HG02678 (cell line): Measurements from ENCODE around the gene DUOX2.
"Not testable (repeated sequence)": the region's sequence is repeated elsewhere in the genome, so short reads cannot be mapped to it uniquely, and the experiment has no call there.

Source experiments
- ATAC-seq: cut with Tn5 transposase; IDR thresholded peaks from one replicate; pipeline ENCODE4 v1.9.1; 2021; ENCODE audit warnings: mild to moderate bottlenecking, moderate library complexity; ENCODE audit not compliant: unreplicated experiment

The DUOX2 gene

DNA sequence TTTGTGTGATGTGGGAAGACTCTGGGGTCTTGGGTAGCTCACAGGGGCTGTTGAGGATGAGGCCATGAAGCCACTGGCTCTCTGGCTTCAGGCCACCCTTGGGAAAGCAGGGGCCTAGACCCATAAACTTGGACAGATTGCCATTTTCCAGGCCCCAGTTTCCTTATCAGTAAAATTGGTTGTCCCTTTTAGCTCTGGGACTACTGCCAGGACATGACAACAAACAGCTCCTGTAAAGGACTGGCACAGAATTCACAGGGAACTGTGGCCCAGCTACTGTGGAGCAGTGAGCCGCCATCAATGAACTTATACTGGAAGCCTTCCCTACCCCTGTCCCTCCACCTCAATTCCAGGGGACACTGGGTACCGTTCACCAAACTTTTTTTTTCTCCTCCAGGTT is 36.6 kb downstream of the DUOX2 start:
- ATAC-seq, result not testable (repeated sequence)

DNA sequence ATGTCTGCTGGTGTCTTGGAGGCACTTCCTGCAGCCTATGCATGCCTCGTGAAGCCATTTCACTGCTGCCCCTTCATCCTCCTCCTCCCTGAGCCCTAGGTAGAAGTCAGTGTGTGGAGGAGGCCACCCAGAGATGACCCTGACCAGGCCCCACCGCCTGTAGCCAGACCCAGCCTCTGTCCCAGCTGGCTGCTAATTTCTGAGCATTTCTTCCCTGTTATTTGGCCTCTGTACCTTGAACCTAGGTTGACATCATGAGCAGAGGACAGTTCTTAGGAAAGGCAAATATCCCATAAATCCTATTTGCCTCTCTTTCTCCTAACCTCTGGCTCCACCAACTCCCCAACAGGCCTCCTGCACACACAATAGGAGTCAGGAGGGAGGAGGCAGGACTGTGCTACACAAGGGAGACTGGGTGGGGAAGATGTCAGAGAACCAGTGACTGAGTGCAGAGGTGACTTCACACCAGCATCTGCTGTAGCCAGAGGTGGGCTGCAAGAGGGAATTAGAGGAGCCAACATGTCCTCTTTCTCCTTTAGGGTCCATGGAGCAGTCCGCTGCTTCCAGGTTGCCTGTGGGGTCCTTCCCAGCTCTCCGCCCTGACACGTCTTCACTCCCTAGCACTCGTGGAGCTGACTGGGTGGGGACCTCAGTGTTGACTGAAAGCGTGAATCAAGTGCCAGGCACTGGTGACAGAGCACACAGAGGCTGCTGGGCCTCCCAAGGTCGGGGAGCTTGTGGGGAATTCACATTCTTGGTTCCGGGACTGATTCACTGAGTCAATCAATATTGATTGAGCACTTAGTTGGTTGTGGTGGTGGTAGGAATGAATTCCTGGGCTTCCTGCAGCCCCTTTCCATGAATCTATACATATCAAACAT is 38.3 kb downstream of the DUOX2 start:
- ATAC-seq, result not testable (repeated sequence)

- not testable (repeated sequence) for ATAC-seq
Measured at GRCh38 chr15:45073602-45074001, 40.4 kb downstream of the DUOX2 start.

GRCh38 chr15:45069942-45070360 is 44.0 kb downstream of the DUOX2 start:
- not testable (repeated sequence) for ATAC-seq

DNA sequence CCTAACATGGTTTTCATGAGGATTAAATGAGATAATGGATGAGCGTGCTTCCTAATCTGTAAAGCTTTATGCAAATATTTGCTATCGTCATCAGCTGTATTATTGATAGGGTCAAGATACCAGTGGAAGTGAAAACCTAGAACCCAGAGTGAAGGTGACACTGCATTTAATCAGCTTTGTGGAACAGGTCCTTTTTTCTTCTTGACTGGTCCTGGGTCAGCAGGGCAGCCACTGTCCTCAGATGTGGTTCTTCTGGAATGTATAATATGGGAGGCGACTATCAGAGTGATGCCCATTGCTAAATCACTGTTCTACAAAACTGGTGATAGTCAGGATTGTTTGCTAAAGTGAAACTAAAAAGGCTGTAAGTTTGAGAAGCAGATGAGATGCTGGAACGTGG is 49.6 kb downstream of the DUOX2 start:
- ATAC-seq, result no peak

GRCh38 chr15:45062301-45062700 is 51.7 kb downstream of the DUOX2 start:
- ATAC-seq, result not testable (repeated sequence)

DNA sequence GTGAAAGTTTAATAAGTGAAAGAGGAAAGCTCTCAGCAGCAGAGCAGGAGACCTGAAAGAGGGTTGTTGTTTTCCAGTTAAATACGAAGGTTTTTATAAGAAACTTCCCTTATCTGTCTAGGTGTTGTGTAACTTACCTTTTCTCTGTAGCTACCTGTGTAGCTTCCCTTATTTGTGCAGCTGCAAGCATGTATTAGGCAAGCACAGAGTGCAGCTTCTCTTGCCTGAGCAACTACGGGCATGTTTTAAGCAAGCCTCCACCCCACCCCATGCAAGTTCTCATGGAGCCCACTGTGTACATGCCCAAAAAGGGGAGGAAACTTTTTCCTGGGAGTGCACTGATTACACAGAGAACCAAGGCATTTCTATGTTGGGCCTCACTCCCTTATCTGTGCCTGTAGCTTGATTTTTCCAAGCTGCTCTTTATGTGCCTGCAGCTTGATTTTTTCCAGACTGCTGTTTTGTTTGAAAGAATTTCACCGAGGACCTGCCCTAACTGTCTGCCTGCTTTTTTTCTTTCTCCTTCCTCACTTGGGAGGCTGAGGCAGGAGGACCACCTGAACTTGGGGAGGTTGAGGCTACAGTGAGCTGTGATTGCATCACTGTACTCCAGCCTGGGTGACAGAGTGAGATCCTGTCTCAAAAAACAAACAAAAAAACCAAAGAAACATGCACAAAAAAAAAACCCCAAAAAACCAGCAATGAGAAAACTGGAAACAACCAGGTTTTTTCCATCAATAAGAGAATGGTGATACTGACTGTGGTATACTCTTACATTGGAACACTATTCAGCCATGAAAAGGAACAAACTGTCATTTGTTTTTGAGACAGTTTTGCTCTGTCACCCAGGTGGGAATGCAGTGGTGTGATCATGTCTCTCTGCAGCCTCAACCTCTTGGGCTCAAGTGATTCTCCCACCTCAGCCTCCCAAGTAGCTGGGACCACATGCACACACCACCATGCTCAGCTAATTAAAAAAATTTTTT is 55.0 kb downstream of the DUOX2 start:
- ATAC-seq, result not testable (repeated sequence)

- ATAC-seq, result not testable (repeated sequence)
Measured at GRCh38 chr15:45052676-45053075, 61.3 kb downstream of the DUOX2 start.

DNA sequence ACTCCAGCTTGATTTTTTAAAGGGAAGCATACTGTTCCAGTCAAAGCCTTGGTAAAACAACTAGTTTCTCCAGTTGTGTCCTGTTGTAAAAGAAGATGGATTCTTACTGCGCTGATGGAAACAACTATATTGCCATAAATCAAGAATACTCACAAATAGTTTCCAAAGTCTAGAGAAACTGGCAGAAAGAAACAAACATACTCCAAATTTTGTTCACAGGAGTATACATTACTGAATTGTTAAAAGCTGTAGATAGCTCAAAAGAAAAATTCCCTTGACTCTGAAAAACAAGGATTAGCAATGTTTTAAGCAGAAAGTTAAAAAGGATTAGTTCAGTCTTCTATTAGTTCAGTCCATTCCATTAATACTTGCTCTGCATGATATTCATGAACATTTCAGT is 63.4 kb downstream of the DUOX2 start:
- ATAC-seq, result no peak

- peak; percentile 70 for ATAC-seq
Measured at GRCh38 chr15:45048794-45049631, 65.0 kb downstream of the DUOX2 start.

DNA sequence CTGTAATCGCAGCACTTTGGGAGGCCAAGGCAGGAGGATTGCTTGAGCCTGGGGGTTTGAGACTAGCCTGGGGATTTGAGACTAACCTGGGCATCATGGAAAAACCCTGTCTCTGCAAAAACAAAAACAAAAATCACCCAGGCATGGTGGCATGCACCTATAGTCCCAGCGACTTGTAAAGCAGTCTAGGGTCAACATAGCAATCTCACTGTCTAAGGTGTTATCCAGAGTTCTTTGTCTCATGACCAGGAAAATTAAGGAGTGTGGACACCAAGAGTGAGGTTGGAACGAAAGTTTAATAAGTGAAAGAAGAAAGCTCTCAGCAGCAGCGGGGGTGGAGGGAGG is 65.6 kb downstream of the DUOX2 start:
- ATAC-seq, result peak; percentile 8

DNA sequence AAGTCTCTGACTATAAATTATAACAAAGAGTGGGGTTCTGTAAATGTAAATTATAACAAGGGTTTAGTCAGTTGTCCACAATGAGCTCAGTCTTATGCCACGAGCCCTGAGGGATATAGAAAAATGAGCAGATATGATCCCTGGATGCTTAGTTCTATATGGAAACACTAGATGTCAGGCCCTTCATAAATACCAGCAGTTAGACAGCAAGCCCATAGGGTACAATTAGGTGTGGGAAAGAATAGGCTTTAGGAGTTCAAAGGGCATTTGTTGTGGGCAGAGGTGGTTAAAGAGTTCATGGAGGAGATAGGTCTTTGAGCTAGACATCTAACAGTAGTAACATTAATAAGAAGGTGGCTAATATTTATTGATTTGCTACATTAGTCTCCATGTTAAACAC is 69.7 kb downstream of the DUOX2 start:
- ATAC-seq, result not testable (repeated sequence)

DNA sequence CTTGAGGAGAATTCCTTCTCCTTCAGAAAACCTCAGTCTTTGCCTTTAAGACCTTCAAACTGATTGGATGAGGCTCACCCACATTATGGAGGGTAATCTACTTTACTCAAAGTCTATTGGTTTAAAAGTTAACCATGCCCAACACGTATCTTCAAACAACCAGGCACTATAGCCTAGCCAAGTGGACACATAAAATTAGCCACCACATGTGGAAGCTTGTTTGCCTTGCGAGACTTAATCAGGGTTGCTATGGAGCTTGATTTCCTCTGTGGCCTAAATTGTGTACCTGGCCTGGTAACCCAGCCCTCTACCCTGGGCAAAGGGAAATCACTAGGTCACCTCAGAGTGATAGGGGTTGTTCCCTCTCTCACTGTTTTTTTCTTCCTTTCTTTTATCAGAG is 71.1 kb downstream of the DUOX2 start:
- ATAC-seq, result not testable (repeated sequence)
